ENCODE measurements around the gene AKT2. TPM values are rescaled to one million over a fixed set of nuclear protein-coding genes. Genes with fewer than 3 reads are reported as not detected.
A peak's percentile ranks its signal among the peaks of the same experiment; 100 is the strongest.

Gene AKT2
- polyA plus RNA-seq, 6 donors from 2014 or later = 24.2 to 34.3 (median 30.8) TPM

DNA sequence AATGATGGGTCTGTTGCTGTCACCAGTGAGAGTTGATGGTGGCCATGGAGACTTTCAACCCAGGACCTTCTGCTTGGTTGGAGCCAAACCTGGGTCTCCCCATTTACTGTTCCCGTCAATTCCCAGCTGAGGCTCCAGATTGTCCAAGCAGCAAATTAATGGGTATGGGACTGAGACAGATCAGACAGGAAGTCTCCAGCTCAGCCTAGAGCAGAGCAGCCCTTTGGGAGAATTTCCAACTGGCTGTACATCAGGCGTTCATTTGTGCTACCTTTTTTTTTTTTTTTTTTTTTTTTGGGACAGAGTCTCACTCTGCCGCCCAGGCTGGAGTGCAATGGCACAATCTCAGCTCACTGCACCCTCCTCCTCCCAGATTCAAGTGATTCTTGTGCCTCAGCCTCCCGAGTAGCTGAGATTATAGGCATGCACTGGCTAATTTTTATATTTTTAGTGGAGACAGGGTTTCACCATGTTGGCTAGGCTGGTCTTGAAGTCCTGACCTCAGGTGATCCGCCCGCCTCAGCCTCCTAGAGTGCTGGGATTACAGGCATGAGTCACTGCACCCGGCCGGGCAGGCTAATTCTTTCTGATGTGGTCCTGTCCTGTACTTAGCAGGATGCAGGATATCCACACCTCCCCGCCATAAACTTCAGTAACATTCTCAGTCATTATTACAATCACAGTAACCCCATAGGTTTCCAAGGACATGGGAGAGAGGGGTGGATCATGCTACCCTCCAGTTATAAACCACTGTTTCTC is 84.6 kb downstream of the AKT2 start:
- Mint-ChIP-seq H3K27ac (no peak overlapping the region), H3K27me3 (no peaks in the 10 kb centered on the region), H3K9me3 (no peaks in the 10 kb centered on the region), H3K4me3 (no peak overlapping the region), H3K36me3 (peaks cover 4 to 15% of the 10 kb centered on the region in 2 donors), H3K4me1 (peaks cover 0 to 8% (median 0%) of the 10 kb centered on the region in 3 donors)
- no peak for DNase-seq
- no peak for ATAC-seq (ENCODE audit: low read depth in 2 of 2)

- Mint-ChIP-seq H3K27ac (peak overlapping the region in 1 of 6 donors; percentile 54), H3K36me3 (peaks cover 3 to 4% of the 10 kb centered on the region in 2 donors)
- ATAC-seq (ENCODE audit: low read depth in 2 of 2) = no peak
These were observed 86.7 kb downstream of the AKT2 start for GRCh38 chr19:40198272-40198990.

GRCh38 chr19:40193587-40193849 is 91.6 kb downstream of the AKT2 start:
- Mint-ChIP-seq H3K27me3 (no peaks in the 10 kb centered on the region), H3K4me3 (peak overlapping the region in 5 of 8 donors; percentile 13 to 86 (median 77)), H3K9me3 (no peaks in the 10 kb centered on the region), H3K27ac (peak overlapping the region in 2 of 6 donors; percentile 17 to 74), H3K4me1 (peaks cover 30 to 36% (median 30%) of the 10 kb centered on the region in 3 donors), H3K36me3 (no peaks in the 10 kb centered on the region)
- DNase-seq (no peak), ATAC-seq (ENCODE audit: low read depth in 2 of 2) (no peak)

More at GRCh38 chr19:40198272-40198990, 86.7 kb downstream of the AKT2 start:
- H3K4me1 Mint-ChIP-seq = peaks cover 9 to 20% (median 15%) of the 10 kb centered on the region in 3 donors
- no peak for DNase-seq
- H3K4me3 Mint-ChIP-seq = no peak overlapping the region
- H3K27me3 Mint-ChIP-seq = no peaks in the 10 kb centered on the region
- no peaks in the 10 kb centered on the region for H3K9me3 Mint-ChIP-seq

GRCh38 chr19:40192758-40193586 is 92.2 kb downstream of the AKT2 start:
- H3K36me3 Mint-ChIP-seq = no peaks in the 10 kb centered on the region
- no peak for DNase-seq
- H3K27me3 Mint-ChIP-seq = no peaks in the 10 kb centered on the region
- peak overlapping the region; percentile 42 to 89 (median 78) for H3K4me3 Mint-ChIP-seq
- peak overlapping the region in 1 of 6 donors; percentile 56 for H3K27ac Mint-ChIP-seq
- H3K4me1 Mint-ChIP-seq = peaks cover 29 to 36% (median 30%) of the 10 kb centered on the region in 3 donors
- H3K9me3 Mint-ChIP-seq = no peaks in the 10 kb centered on the region
- ATAC-seq (ENCODE audit: low read depth in 2 of 2) = no peak

DNA sequence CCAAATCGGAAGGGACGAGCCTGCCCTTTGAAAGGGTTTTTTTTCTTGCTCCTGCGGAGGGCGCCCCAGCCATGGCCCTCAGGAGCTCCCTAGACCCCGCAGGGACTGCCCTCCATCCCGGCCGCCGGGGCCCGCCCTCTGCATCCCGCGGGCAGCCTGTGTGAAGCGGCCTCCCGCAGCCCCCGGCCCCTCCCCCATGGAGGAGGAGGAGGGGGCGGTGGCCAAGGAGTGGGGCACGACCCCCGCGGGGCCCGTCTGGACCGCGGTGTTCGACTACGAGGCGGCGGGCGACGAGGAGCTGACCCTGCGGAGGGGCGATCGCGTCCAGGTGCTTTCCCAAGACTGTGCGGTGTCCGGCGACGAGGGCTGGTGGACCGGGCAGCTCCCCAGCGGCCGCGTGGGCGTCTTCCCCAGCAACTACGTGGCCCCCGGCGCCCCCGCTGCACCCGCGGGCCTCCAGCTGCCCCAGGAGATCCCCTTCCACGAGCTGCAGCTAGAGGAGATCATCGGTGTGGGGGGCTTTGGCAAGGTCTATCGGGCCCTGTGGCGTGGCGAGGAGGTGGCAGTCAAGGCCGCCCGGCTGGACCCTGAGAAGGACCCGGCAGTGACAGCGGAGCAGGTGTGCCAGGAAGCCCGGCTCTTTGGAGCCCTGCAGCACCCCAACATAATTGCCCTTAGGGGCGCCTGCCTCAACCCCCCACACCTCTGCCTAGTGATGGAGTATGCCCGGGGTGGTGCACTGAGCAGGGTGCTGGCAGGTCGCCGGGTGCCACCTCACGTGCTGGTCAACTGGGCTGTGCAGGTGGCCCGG is 93.1 kb downstream of the AKT2 start:
- peak overlapping the region; percentile 42 to 89 (median 78) for H3K4me3 Mint-ChIP-seq
- H3K36me3 Mint-ChIP-seq = no peaks in the 10 kb centered on the region
- H3K27me3 Mint-ChIP-seq = no peaks in the 10 kb centered on the region
- no peak overlapping the region for H3K27ac Mint-ChIP-seq
- DNase-seq (peak; percentile 9), ATAC-seq (ENCODE audit: low read depth in 2 of 2) (peak; percentile 9 to 11)
- H3K9me3 Mint-ChIP-seq = no peaks in the 10 kb centered on the region
- H3K4me1 Mint-ChIP-seq = peaks cover 27 to 36% (median 30%) of the 10 kb centered on the region in 3 donors

DNA sequence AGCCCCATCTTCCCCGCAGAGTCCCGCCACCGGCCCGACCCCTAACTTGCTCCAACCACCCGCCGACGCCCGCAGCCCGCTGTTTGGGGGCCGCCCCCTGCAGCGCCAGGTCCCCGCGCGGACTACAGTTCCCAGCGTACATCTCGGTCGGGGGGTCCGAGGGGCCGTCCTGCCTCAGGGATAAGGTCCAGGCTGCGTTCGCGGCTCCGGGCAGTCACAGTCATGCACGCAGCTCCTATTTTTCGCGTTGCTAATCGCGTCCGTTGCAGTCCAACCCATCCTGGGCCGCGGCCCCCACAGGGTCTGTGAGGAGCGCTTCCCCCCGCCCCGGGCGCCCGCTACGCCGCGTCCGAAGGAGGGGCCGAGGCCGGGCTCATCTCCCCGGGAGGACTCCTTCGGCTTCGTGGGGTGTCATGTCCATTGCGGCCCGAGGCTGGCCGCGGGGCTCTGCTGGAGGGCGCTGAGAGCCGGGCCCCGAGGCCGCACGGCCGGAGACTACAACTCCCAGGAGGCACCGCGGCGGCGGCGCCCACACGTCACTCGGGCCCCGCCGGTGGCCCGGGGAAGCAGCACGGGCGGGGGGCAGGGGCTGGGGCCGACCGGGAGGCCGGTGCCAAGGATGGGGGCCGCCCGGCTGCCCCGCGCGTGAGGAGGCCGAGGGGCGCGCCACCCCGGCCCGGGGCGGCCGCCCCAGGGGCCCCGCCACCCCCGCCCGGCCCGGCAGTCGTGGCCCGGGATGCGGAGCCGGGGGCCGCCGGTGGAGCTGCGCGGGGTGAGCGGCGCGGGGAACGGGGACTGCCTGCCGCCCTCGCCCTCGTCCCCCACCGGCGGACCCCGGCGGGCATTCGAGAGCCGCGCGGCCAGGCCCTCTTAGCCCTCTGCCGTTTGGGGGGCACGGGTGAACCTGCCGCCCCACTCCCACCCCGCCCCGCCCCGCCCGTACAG is 94.0 kb downstream of the AKT2 start, which contains the start of gene MAP3K10:
TSS of gene MAP3K10 (plus strand) at position 536 of the 945 bp plus-strand sequence. CDS start 606 bp downstream, outside the sequence.
- Mint-ChIP-seq H3K4me3 (peak within 1 kb of the TSS; percentile 86 to 99 (median 91)), H3K4me1 (peaks cover 27 to 36% (median 30%) of the 10 kb centered on the region in 3 donors), H3K27ac (peak within 1 kb of the TSS; percentile 56 to 94 (median 84)), H3K36me3 (no peaks in the 10 kb centered on the region), H3K9me3 (no peaks in the 10 kb centered on the region), H3K27me3 (no peaks in the 10 kb centered on the region)
- ATAC-seq (ENCODE audit: low read depth in 2 of 2) (peak; percentile 85 to 89), DNase-seq (peak; percentile 72)

DNA sequence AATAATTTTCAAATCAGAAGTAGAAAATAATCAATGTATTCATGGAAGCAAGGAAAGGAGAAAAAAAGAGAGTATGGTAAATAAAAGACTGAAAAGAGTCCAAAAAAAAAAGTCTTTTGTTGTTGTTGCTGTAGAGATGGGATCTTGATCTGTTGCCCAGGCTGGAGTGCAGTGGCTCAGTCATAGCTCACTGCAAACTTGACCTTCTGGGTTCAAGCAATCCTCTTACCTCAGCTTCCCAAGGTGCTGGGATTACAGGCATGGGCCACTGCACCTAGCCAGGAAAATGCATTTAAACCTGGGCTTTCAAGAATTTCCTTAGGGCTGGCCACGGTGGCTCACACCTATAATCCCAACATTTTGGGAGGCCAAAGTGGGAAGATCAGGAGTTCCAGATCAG is 100.9 kb downstream of the AKT2 start:
- Mint-ChIP-seq H3K4me3 (no peak overlapping the region), H3K27ac (no peak overlapping the region), H3K27me3 (peaks cover 7 to 24% (median 17%) of the 10 kb centered on the region in 3 donors), H3K4me1 (no peaks in the 10 kb centered on the region), H3K36me3 (no peaks in the 10 kb centered on the region), H3K9me3 (no peaks in the 10 kb centered on the region)
- no peak for DNase-seq
- ATAC-seq (ENCODE audit: low read depth in 2 of 2) = no peak

Other genes with a start within 250 kb of the AKT2 start
- 10 to 100 TPM in 4 of 6 donors, 1 to 10 TPM in 2; 2.5 to 18.4 (median 13.8) TPM for gene ZNF780B, start 229.1 kb downstream of the AKT2 start, polyA plus RNA-seq (ENCODE audit: low read depth in 6 of 6)
- gene ZNF780A, start 194.4 kb downstream of the AKT2 start, polyA plus RNA-seq (ENCODE audit: low read depth in 6 of 6) = 10 to 100 TPM; 13.3 to 34.7 (median 18.4) TPM
- gene MAP3K10, start 93.9 kb downstream of the AKT2 start, polyA plus RNA-seq (ENCODE audit: low read depth in 6 of 6) = 1 to 10 TPM in 1 of 6 donors, under 1 TPM in 2, not detected in 3; 0.13 to 1.3 (median 0.21) TPM
- not detected for gene TTC9B, start 67.0 kb downstream of the AKT2 start, polyA plus RNA-seq (ENCODE audit: low read depth in 6 of 6)
- not detected for gene CCNP, start 58.7 kb downstream of the AKT2 start, polyA plus RNA-seq (ENCODE audit: low read depth in 6 of 6)
- 10 to 100 TPM in 1 of 6 donors, 1 to 10 TPM in 5; 6.2 to 14.0 (median 8.5) TPM for gene C19orf47, start 63.1 kb upstream of the AKT2 start, polyA plus RNA-seq (ENCODE audit: low read depth in 6 of 6)
- 10 to 100 TPM; 28.2 to 46.5 (median 37.2) TPM for gene PLD3, start 63.4 kb upstream of the AKT2 start, polyA plus RNA-seq (ENCODE audit: low read depth in 6 of 6)
- not detected for gene HIPK4, start 104.8 kb upstream of the AKT2 start, polyA plus RNA-seq (ENCODE audit: low read depth in 6 of 6)
- gene PRX, start 128.0 kb upstream of the AKT2 start, polyA plus RNA-seq (ENCODE audit: low read depth in 6 of 6) = under 1 TPM in 4 of 6 donors, not detected in 2; 0.05 to 0.38 (median 0.23) TPM
- 10 to 100 TPM in 4 of 6 donors, 1 to 10 TPM in 2; 8.7 to 23.0 (median 13.0) TPM for gene SERTAD1, start 140.6 kb upstream of the AKT2 start, polyA plus RNA-seq (ENCODE audit: low read depth in 6 of 6)
- 10 to 100 TPM in 5 of 6 donors, 1 to 10 TPM in 1; 9.8 to 17.6 (median 13.3) TPM for gene SERTAD3, start 159.0 kb upstream of the AKT2 start, polyA plus RNA-seq (ENCODE audit: low read depth in 6 of 6)
- 10 to 100 TPM in 5 of 6 donors, 1 to 10 TPM in 1; 5.3 to 35.3 (median 24.5) TPM for gene BLVRB, start 180.4 kb upstream of the AKT2 start, polyA plus RNA-seq (ENCODE audit: low read depth in 6 of 6)
- gene SPTBN4, start 181.7 kb upstream of the AKT2 start, polyA plus RNA-seq (ENCODE audit: low read depth in 6 of 6) = not detected

Measured in naive B cell (primary cell).